T-helper 2 cell (primary cell): Measurements from ENCODE around the gene ZNF556.

Experiments
- DNase-seq, 5 experiments: peaks; one replicate each; pipeline versions ENCODE4 v3.0.0 to v3.0.0-alpha.2; 2012 to 2022

Gene ZNF556

DNA sequence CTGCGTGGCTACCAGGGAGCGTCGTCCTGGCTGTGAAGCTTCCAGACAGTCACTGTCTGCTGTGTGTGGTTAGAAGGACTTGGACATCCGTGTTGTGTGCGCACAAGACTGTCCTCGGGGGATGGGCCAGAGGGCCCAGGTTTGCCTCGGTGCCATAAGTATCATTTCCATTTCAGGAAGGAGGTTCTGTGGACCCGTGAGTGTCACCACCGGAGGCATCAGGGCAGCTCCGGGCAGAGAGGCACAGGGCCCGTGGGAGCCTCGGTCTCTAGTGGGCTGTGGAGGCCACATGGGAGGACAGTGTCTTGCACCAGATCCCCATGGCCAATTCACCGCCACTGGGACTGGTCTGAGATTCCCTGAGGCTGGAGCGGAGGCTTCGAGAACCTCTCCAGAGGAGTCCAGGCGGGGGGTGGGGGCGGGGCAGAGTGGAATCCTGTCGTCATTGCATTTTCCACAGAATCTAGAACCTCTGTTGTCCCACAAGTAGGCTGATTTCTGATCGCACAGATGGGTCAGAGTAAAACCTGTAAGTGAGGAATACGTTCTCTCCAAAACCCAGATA is 39.6 kb downstream of the ZNF556 start:
- no peak for DNase-seq

DNA sequence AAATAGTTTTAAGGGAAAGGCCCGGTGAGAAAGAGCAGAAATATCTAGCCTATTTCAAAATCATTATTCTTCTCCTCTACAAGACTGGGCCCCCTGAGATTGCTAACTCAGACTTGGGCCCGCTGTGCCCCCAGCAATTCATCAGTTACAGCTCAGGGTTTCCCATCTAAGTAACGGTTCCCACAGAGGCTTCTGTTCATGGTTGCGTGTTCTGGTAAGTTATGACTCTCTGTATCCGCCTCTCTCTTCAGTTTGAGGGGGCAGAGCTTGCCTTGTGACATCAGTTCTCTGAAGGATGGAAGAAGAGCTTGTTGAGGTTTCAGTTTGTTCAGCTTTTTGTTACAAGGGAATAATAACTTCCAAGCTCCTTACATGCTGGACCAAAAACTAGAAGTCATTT is 45.2 kb downstream of the ZNF556 start:
- peak in 1 of 5 experiments; percentile 17 for DNase-seq

DNA sequence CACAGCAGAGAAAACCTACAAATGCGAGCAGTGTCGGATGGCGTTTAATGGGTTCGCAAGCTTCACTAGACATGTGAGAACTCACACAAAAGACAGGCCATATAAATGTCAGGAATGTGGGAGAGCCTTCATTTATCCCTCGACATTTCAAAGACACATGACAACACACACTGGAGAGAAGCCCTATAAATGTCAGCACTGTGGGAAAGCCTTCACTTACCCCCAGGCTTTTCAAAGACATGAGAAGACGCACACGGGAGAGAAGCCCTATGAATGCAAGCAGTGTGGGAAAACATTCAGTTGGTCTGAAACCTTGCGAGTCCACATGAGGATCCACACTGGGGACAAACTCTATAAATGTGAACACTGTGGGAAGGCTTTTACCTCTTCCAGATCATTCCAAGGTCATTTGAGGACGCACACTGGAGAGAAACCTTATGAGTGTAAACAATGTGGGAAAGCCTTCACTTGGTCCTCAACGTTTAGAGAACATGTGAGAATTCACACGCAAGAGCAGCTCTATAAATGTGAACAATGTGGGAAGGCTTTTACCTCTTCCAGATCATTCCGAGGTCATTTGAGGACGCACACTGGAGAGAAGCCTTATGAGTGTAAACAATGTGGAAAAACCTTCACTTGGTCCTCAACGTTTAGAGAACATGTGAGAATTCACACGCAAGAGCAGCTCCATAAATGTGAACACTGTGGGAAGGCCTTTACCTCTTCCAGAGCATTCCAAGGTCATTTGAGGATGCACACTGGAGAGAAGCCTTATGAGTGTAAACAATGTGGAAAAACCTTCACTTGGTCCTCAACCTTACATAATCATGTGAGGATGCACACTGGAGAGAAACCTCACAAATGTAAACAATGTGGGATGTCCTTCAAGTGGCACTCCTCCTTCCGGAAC is 50.4 kb downstream of the ZNF556 start:
- no peak for DNase-seq

DNA sequence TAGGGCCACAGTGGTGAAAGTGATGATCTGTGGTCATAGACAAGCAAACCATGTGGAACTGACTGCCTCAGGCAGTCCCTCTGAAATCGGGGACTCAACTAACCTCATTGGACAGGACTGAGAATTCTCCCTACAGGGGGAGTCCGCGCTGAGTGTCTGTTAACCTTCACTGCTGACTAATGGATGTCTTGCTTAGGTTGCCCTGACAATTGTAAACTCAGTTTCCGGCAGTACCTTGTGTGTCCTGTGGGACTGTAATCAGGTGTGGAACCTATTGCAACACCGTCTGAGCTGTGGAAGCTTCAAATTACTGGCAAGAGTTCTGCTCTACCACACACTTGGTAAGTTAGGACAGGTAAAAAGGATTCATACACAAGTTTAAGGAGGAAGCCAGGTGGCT is 55.9 kb downstream of the ZNF556 start:
- no peak for DNase-seq

GRCh38 chr19:2923510-2923909 is 56.4 kb downstream of the ZNF556 start:
- no peak for DNase-seq

- no peak for DNase-seq
Observed at GRCh38 chr19:2926341-2927031, 59.4 kb downstream of the ZNF556 start.

DNA sequence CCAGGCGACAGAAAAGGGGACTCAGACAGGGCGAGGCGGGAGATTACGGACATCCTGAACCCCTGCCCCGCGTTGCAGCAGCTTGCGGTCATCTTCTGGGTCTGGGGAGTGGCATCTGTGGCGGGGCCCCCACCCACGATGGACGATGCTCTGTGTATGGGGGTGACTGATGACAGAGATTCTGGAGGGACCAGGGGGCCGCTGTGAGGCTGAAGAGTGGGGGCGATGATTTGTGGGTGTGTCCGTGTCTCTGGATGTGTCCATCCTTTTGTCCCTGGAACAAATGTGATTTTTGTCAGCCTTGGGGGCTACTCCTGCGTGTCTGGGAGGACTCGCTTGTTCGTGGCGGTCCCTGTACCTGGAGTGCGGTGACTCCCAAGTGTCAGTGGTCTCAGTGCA is 59.9 kb downstream of the ZNF556 start:
- no peak for DNase-seq
